PFSK-1 (cell line): ENCODE data around the gene IL22RA2.

Experiments used
- POLR2AphosphoS5 ChIP-seq: IDR thresholded peaks from 2 replicates; pipeline ENCODE4 v1.6.1; 2012; ENCODE audit warnings: low read depth, mild to moderate bottlenecking, control low read depth, low read length, moderate library complexity
- REST ChIP-seq, 2 experiments: IDR thresholded peaks; 2 replicates each; pipeline versions ENCODE4 v1.6.1 to v1.8.0; 2011 to 2012; ENCODE audit warnings: low read depth in 2 of 2, low read length in 2 of 2, control low read depth in 1 of 2, inconsistent platforms in 1 of 2, mild to moderate bottlenecking in 1 of 2, moderate library complexity in 1 of 2; ENCODE audit not compliant: insufficient read depth in 1 of 2
- TAF1 ChIP-seq: IDR thresholded peaks from 2 replicates; pipeline ENCODE4 v1.6.1; 2012; ENCODE audit warnings: low read length, control low read depth, borderline replicate concordance; ENCODE audit not compliant: insufficient read depth

DNA sequence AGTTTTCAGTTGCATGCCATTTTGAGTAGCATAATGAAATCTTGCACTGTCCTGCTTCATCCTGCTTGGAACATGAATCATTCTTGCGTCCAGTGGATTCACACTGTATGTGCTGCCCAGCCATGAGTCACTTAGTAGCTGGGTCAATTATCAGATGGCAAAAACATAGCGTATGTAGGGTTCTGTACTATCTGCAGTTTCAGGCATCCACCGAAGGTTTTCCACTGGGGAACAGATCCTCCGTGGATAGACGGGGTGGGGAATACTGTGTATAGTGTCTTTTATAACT lies 61.4 kb downstream of the IL22RA2 start:
- TF ChIP-seq POLR2AphosphoS5: no peak
- no peak for TF ChIP-seq TAF1
- no peak for TF ChIP-seq REST (IDR thresholded peaks at IDR 0.05; ENCODE audit: insufficient read depth in 1 of 2, low read depth in 2 of 2, low read length in 2 of 2)
